T-helper 1 cell treated with Interleukin-12 subunit alpha and Interleukin-12 subunit beta and Interleukin-4 antibody, amounts not matched to agents 30 μg/mL and 1 μg/mL, for 36 hours (primary cell): ENCODE data around the gene MED15.
"Not testable (repeated sequence)": the region's sequence is repeated elsewhere in the genome, so short reads cannot be mapped to it uniquely, and the experiment has no call there.

ENCODE experiments used
- H3K27ac Mint-ChIP-seq: one replicate; pipeline ENCODE4 v1.8.0; 2021; ENCODE audit warnings: mild to moderate bottlenecking, mixed read lengths
- H3K27me3 Mint-ChIP-seq: one replicate; pipeline ENCODE4 v1.8.0; 2021; ENCODE audit warnings: low read depth, mixed read lengths
- H3K36me3 Mint-ChIP-seq: one replicate; pipeline ENCODE4 v1.8.0; 2021; ENCODE audit warnings: low read depth, mixed read lengths
- H3K4me1 Mint-ChIP-seq: one replicate; pipeline ENCODE4 v1.8.0; 2021; ENCODE audit warnings: low read depth, mixed read lengths
- H3K4me3 Mint-ChIP-seq: one replicate; pipeline ENCODE4 v1.8.0; 2021; ENCODE audit warnings: mild to moderate bottlenecking, moderate library complexity, mixed read lengths
- H3K9me3 Mint-ChIP-seq: one replicate; pipeline ENCODE4 v1.8.0; 2021; ENCODE audit warnings: mixed read lengths

Gene MED15

GRCh38 chr22:20587206-20587958 lies 80.0 kb downstream of the MED15 start:
- Mint-ChIP-seq H3K4me3 (no peak overlapping the region), H3K27me3 (no peaks in the 10 kb centered on the region), H3K27ac (no peak overlapping the region), H3K36me3 (peaks cover 7% of the 10 kb centered on the region), H3K4me1 (no peaks in the 10 kb centered on the region), H3K9me3 (no peaks in the 10 kb centered on the region)

- Mint-ChIP-seq H3K36me3 (peaks cover 7% of the 10 kb centered on the region), H3K27ac (no peak overlapping the region)
Observed at GRCh38 chr22:20588092-20588842, 80.9 kb downstream of the MED15 start.

GRCh38 chr22:20588843-20589581 lies 81.6 kb downstream of the MED15 start:
- no peaks in the 10 kb centered on the region for H3K9me3 Mint-ChIP-seq
- no peaks in the 10 kb centered on the region for H3K27me3 Mint-ChIP-seq
- H3K4me1 Mint-ChIP-seq: no peaks in the 10 kb centered on the region
- peaks cover 7% of the 10 kb centered on the region for H3K36me3 Mint-ChIP-seq
- no peak overlapping the region for H3K4me3 Mint-ChIP-seq
- no peak overlapping the region for H3K27ac Mint-ChIP-seq

More at GRCh38 chr22:20588092-20588842, 80.9 kb downstream of the MED15 start:
- Mint-ChIP-seq H3K4me3 (no peak overlapping the region), H3K9me3 (no peaks in the 10 kb centered on the region), H3K27me3 (no peaks in the 10 kb centered on the region), H3K4me1 (no peaks in the 10 kb centered on the region)

GRCh38 chr22:20589614-20590476 lies 82.4 kb downstream of the MED15 start:
- Mint-ChIP-seq H3K36me3 (peaks cover 4% of the 10 kb centered on the region), H3K27me3 (no peaks in the 10 kb centered on the region), H3K4me1 (no peaks in the 10 kb centered on the region), H3K27ac (no peak overlapping the region), H3K4me3 (no peak overlapping the region), H3K9me3 (no peaks in the 10 kb centered on the region)

- no peaks in the 10 kb centered on the region for H3K36me3 Mint-ChIP-seq
- H3K27me3 Mint-ChIP-seq: no peaks in the 10 kb centered on the region
- no peak overlapping the region for H3K27ac Mint-ChIP-seq
- no peaks in the 10 kb centered on the region for H3K4me1 Mint-ChIP-seq
- no peaks in the 10 kb centered on the region for H3K9me3 Mint-ChIP-seq
- no peak overlapping the region for H3K4me3 Mint-ChIP-seq
Observed at GRCh38 chr22:20590477-20591294, 83.3 kb downstream of the MED15 start.

GRCh38 chr22:20591295-20591645 lies 83.9 kb downstream of the MED15 start:
- Mint-ChIP-seq H3K36me3 (no peaks in the 10 kb centered on the region), H3K9me3 (no peaks in the 10 kb centered on the region), H3K4me3 (no peak overlapping the region), H3K4me1 (no peaks in the 10 kb centered on the region), H3K27me3 (no peaks in the 10 kb centered on the region), H3K27ac (no peak overlapping the region)

GRCh38 chr22:20591660-20592310 lies 84.4 kb downstream of the MED15 start:
- no peaks in the 10 kb centered on the region for H3K4me1 Mint-ChIP-seq
- H3K27me3 Mint-ChIP-seq: no peaks in the 10 kb centered on the region
- no peak overlapping the region for H3K4me3 Mint-ChIP-seq
- H3K27ac Mint-ChIP-seq: no peak overlapping the region
- H3K36me3 Mint-ChIP-seq: no peaks in the 10 kb centered on the region
- H3K9me3 Mint-ChIP-seq: no peaks in the 10 kb centered on the region

GRCh38 chr22:20594038-20594437 lies 86.6 kb downstream of the MED15 start:
- H3K4me1 Mint-ChIP-seq, H3K27ac Mint-ChIP-seq, H3K27me3 Mint-ChIP-seq, H3K4me3 Mint-ChIP-seq, H3K36me3 Mint-ChIP-seq, H3K9me3 Mint-ChIP-seq: not testable (repeated sequence)

GRCh38 chr22:20594486-20594885 lies 87.1 kb downstream of the MED15 start:
- not testable (repeated sequence) for H3K36me3 Mint-ChIP-seq, H3K27me3 Mint-ChIP-seq, H3K4me1 Mint-ChIP-seq, H3K4me3 Mint-ChIP-seq, H3K27ac Mint-ChIP-seq, H3K9me3 Mint-ChIP-seq

- Mint-ChIP-seq H3K27me3 (no peaks in the 10 kb centered on the region), H3K4me3 (no peak overlapping the region), H3K27ac (no peak overlapping the region), H3K4me1 (no peaks in the 10 kb centered on the region), H3K36me3 (no peaks in the 10 kb centered on the region), H3K9me3 (no peaks in the 10 kb centered on the region)
Observed at GRCh38 chr22:20595461-20595860, 88.1 kb downstream of the MED15 start.

GRCh38 chr22:20599117-20599516 lies 91.7 kb downstream of the MED15 start:
- no peaks in the 10 kb centered on the region for H3K9me3 Mint-ChIP-seq
- H3K27me3 Mint-ChIP-seq: no peaks in the 10 kb centered on the region
- H3K36me3 Mint-ChIP-seq: no peaks in the 10 kb centered on the region
- H3K4me3 Mint-ChIP-seq: no peak overlapping the region
- H3K4me1 Mint-ChIP-seq: no peaks in the 10 kb centered on the region
- no peak overlapping the region for H3K27ac Mint-ChIP-seq

- H3K9me3 Mint-ChIP-seq: no peaks in the 10 kb centered on the region
- H3K4me1 Mint-ChIP-seq: no peaks in the 10 kb centered on the region
- no peak overlapping the region for H3K27ac Mint-ChIP-seq
- H3K4me3 Mint-ChIP-seq: no peak overlapping the region
- H3K36me3 Mint-ChIP-seq: no peaks in the 10 kb centered on the region
- H3K27me3 Mint-ChIP-seq: no peaks in the 10 kb centered on the region
Observed at GRCh38 chr22:20600137-20600673, 92.8 kb downstream of the MED15 start.

GRCh38 chr22:20601308-20601707 lies 93.9 kb downstream of the MED15 start:
- Mint-ChIP-seq H3K9me3 (no peaks in the 10 kb centered on the region), H3K4me3 (no peak overlapping the region), H3K36me3 (no peaks in the 10 kb centered on the region), H3K27ac (no peak overlapping the region), H3K27me3 (no peaks in the 10 kb centered on the region), H3K4me1 (peaks cover under 1% of the 10 kb centered on the region)
